GM18517 (cell line): Measurements from ENCODE around the gene CYP4F2.
A peak's percentile ranks its signal among the peaks of the same experiment; 100 is the strongest.
"Not testable (repeated sequence)": the region's sequence is repeated elsewhere in the genome, so short reads cannot be mapped to it uniquely, and the experiment has no call there.

Experiments used
- ATAC-seq: cut with Tn5 transposase; IDR thresholded peaks from one replicate; pipeline ENCODE4 v1.9.1; 2021; ENCODE audit warnings: mild to moderate bottlenecking, moderate library complexity; ENCODE audit not compliant: unreplicated experiment

CYP4F2 gene

GRCh38 chr19:15859187-15859586, 38.7 kb downstream of the CYP4F2 start:
- no peak for ATAC-seq

- no peak for ATAC-seq
Measured at GRCh38 chr19:15850385-15850784, 47.5 kb downstream of the CYP4F2 start.

GRCh38 chr19:15846923-15847322, 51.0 kb downstream of the CYP4F2 start:
- no peak for ATAC-seq

GRCh38 chr19:15843894-15844222, 54.0 kb downstream of the CYP4F2 start:
- ATAC-seq = not testable (repeated sequence)

- ATAC-seq = no peak
Measured at GRCh38 chr19:15843203-15843893, 54.5 kb downstream of the CYP4F2 start.

- no peak for ATAC-seq
Measured at GRCh38 chr19:15841875-15842569, 55.9 kb downstream of the CYP4F2 start.

GRCh38 chr19:15840833-15841232, 57.0 kb downstream of the CYP4F2 start:
- ATAC-seq = no peak

- ATAC-seq = not testable (repeated sequence)
Measured at GRCh38 chr19:15839888-15840287, 58.0 kb downstream of the CYP4F2 start.

GRCh38 chr19:15838351-15838750, 59.5 kb downstream of the CYP4F2 start:
- no peak for ATAC-seq

GRCh38 chr19:15837221-15837731, 60.6 kb downstream of the CYP4F2 start:
- ATAC-seq = peak; percentile 13

GRCh38 chr19:15836330-15837220, 61.3 kb downstream of the CYP4F2 start:
- peak; percentile 98 for ATAC-seq

- not testable (repeated sequence) for ATAC-seq
Measured at GRCh38 chr19:15835565-15836329, 62.1 kb downstream of the CYP4F2 start.

GRCh38 chr19:15834232-15834631, 63.6 kb downstream of the CYP4F2 start:
- not testable (repeated sequence) for ATAC-seq

GRCh38 chr19:15831626-15832025, 66.2 kb downstream of the CYP4F2 start:
- ATAC-seq = no peak

GRCh38 chr19:15829786-15830185, 68.1 kb downstream of the CYP4F2 start:
- no peak for ATAC-seq

GRCh38 chr19:15829306-15829698, 68.6 kb downstream of the CYP4F2 start:
- ATAC-seq = no peak

- ATAC-seq = not testable (repeated sequence)
Measured at GRCh38 chr19:15828611-15829305, 69.1 kb downstream of the CYP4F2 start.

- ATAC-seq = no peak
Measured at GRCh38 chr19:15828121-15828610, 69.7 kb downstream of the CYP4F2 start.
